ENCODE measurements around the gene F8A2.

GRCh38 chrX:155389634-155390033 lies 7.7 kb downstream of the F8A2 start:
- no peak for TF ChIP-seq POLR2A (IDR thresholded peaks at IDR 0.05)
- no peak for TF ChIP-seq CTCF (IDR thresholded peaks at IDR 0.05)
